ENCODE results near the gene MBD2. TPM values are rescaled to one million over a fixed set of nuclear protein-coding genes. Genes with fewer than 3 reads are reported as not detected.
"Not testable (repeated sequence)": the region's sequence is repeated elsewhere in the genome, so short reads cannot be mapped to it uniquely, and the experiment has no call there.

MBD2 gene
- total RNA-seq, 1 donor from 2014 or later, result 26.7 TPM

- Histone ChIP-seq H3K36me3 (ENCODE audit: control insufficient read depth, insufficient read depth, low read length) (no peaks in the 10 kb centered on the region), H3K4me3 (ENCODE audit: low read depth, low read length) (no peak overlapping the region), H3K27me3 (ENCODE audit: control insufficient read depth, insufficient read depth, low read length) (no peaks in the 10 kb centered on the region)
- no peak for TF ChIP-seq CTCF (IDR thresholded peaks at IDR 0.05; ENCODE audit: insufficient read depth, low read length, poor library complexity, severe bottlenecking)
- no peak for DNase-seq (ENCODE audit: low read depth)
Measured at GRCh38 chr18:54129448-54130067, 94.9 kb downstream of the MBD2 start.

GRCh38 chr18:54127759-54128378, 96.6 kb downstream of the MBD2 start:
- peak; percentile 65 for TF ChIP-seq CTCF (IDR thresholded peaks at IDR 0.05; ENCODE audit: insufficient read depth, low read length, poor library complexity, severe bottlenecking)
- Histone ChIP-seq H3K27me3 (ENCODE audit: control insufficient read depth, insufficient read depth, low read length) (no peaks in the 10 kb centered on the region), H3K4me3 (ENCODE audit: low read depth, low read length) (no peak overlapping the region), H3K36me3 (ENCODE audit: control insufficient read depth, insufficient read depth, low read length) (no peaks in the 10 kb centered on the region)
- no peak for DNase-seq (ENCODE audit: low read depth)

GRCh38 chr18:54125429-54125828, 99.0 kb downstream of the MBD2 start:
- Histone ChIP-seq H3K36me3 (ENCODE audit: control insufficient read depth, insufficient read depth, low read length) (no peaks in the 10 kb centered on the region), H3K4me3 (ENCODE audit: low read depth, low read length) (no peak overlapping the region), H3K27me3 (ENCODE audit: control insufficient read depth, insufficient read depth, low read length) (no peaks in the 10 kb centered on the region)
- TF ChIP-seq CTCF (IDR thresholded peaks at IDR 0.05; ENCODE audit: insufficient read depth, low read length, poor library complexity, severe bottlenecking), result no peak
- no peak for DNase-seq (ENCODE audit: low read depth)

GRCh38 chr18:54123720-54124440, 100.6 kb downstream of the MBD2 start:
- H3K4me3 ChIP-seq (ENCODE audit: low read depth, low read length); H3K36me3 ChIP-seq (ENCODE audit: control insufficient read depth, insufficient read depth, low read length); H3K27me3 ChIP-seq (ENCODE audit: control insufficient read depth, insufficient read depth, low read length); DNase-seq (ENCODE audit: low read depth): not testable (repeated sequence)

GRCh38 chr18:54119524-54120019, 104.9 kb downstream of the MBD2 start:
- Histone ChIP-seq H3K27me3 (ENCODE audit: control insufficient read depth, insufficient read depth, low read length) (no peaks in the 10 kb centered on the region), H3K4me3 (ENCODE audit: low read depth, low read length) (no peak overlapping the region), H3K36me3 (ENCODE audit: control insufficient read depth, insufficient read depth, low read length) (no peaks in the 10 kb centered on the region)
- TF ChIP-seq CTCF (IDR thresholded peaks at IDR 0.05; ENCODE audit: insufficient read depth, low read length, poor library complexity, severe bottlenecking), result peak; percentile 71
- peak; percentile 29 for DNase-seq (ENCODE audit: low read depth)
